ENCODE data around the gene SLC7A6.

GRCh38 chr16:68247400-68247799 is 16.9 kb upstream of the SLC7A6 start:
- TF ChIP-seq CTCF (IDR thresholded peaks at IDR 0.05; ENCODE audit: low read depth, low read length) (no peak), EZH2phosphoT487 (IDR thresholded peaks at IDR 0.05; ENCODE audit: low read depth) (no peak)
